K562 (cell line): Measurements from ENCODE around the gene PGBD1. TPM values are rescaled to one million over a fixed set of nuclear protein-coding genes. Genes with fewer than 3 reads are reported as not detected.
A peak's percentile ranks its signal among the peaks of the same experiment; 100 is the strongest.

ENCODE experiments used
- ARID3A ChIP-seq: IDR thresholded peaks from 2 replicates; pipeline ENCODE4 v1.6.1; 2012; ENCODE audit warnings: low read depth, low read length, improper control_type of control experiment, borderline replicate concordance
- ATF6 ChIP-seq: sonication (generic); formaldehyde crosslinking; IDR thresholded peaks from 2 replicates; pipeline ENCODE4 v1.4.0; 2020; ENCODE audit warnings: mild to moderate bottlenecking, missing genetic modification reagents
- BDP1 ChIP-seq: IDR thresholded peaks from 3 replicates; pipeline ENCODE4 v1.6.1; 2011; ENCODE audit not compliant: insufficient read length, insufficient read depth
- CGGBP1 ChIP-seq: fragments of 250-450 bp; sonication (Bioruptor Pico); IDR thresholded peaks from 2 replicates; pipeline ENCODE4 v1.9.0; 2021; ENCODE audit warnings: mild to moderate bottlenecking
- ETV1 ChIP-seq: fragments of 450-650 bp; conservative IDR thresholded peaks from 2 replicates; pipeline ENCODE4 v1.6.1; 2016; ENCODE audit warnings: missing genetic modification characterization, control low read depth, low read depth, missing compliant biosample characterization
- ETV5 ChIP-seq: sonication (generic); formaldehyde crosslinking; IDR thresholded peaks from 2 replicates; pipeline ENCODE4 v1.4.0; 2020; ENCODE audit warnings: low read depth, mild to moderate bottlenecking, missing genetic modification reagents
- GATAD2A ChIP-seq: fragments of 450-650 bp; IDR thresholded peaks from 2 replicates; pipeline ENCODE4 v1.6.1; 2017
- LCOR ChIP-seq: sonication (generic); formaldehyde crosslinking; IDR thresholded peaks from 2 replicates; pipeline ENCODE4 v1.8.0; 2022; ENCODE audit warnings: mild to moderate bottlenecking, missing genetic modification reagents
- NR2C2 ChIP-seq, 2 experiments: fragments of 200-800 bp in 1 of 2; sonication (Bioruptor generic) in 1 of 2; sonication (generic) in 1 of 2; formaldehyde crosslinking in 1 of 2; IDR thresholded peaks; 2 replicates each; pipeline versions ENCODE4 v1.6.1 to v1.8.0; 2016 to 2022; ENCODE audit warnings: mild to moderate bottlenecking in 1 of 2, missing compliant biosample characterization in 1 of 2, missing genetic modification characterization in 1 of 2, missing genetic modification reagents in 1 of 2
- RAD51 ChIP-seq: fragments of 450-650 bp; IDR thresholded peaks from 2 replicates; pipeline ENCODE4 v1.7.1; 2016; ENCODE audit warnings: low read depth, mild to moderate bottlenecking, borderline replicate concordance
- RBM22 ChIP-seq: fragments of 200-400 bp; formaldehyde crosslinking; IDR thresholded peaks from 2 replicates; pipeline ENCODE4 v1.6.1; 2018; ENCODE audit warnings: low read length, low read depth; ENCODE audit not compliant: poor library complexity, severe bottlenecking
- SMARCE1 ChIP-seq: fragments of 450-650 bp; IDR thresholded peaks from 2 replicates; pipeline ENCODE4 v1.7.1; 2016; ENCODE audit warnings: mild to moderate bottlenecking
- TSHZ1 ChIP-seq: fragments of 250-450 bp; sonication (Bioruptor Pico); IDR thresholded peaks from 2 replicates; pipeline ENCODE4 v1.4.0; 2020; ENCODE audit warnings: mild to moderate bottlenecking, moderate library complexity
- ZNF384 ChIP-seq: IDR thresholded peaks from 2 replicates; pipeline ENCODE4 v1.6.1; 2012; ENCODE audit warnings: low read depth, low read length, improper control_type of control experiment
- ZNF668 ChIP-seq: fragments of 250-450 bp; sonication (Bioruptor Pico); IDR thresholded peaks from 2 replicates; pipeline ENCODE4 v1.8.0; 2022; ENCODE audit warnings: mild to moderate bottlenecking, inconsistent platforms
- polyA plus RNA-seq, 8 experiments: library from polyadenylated mRNA; depleted of rRNA in 4 of 8; stranded (reverse) in 5 of 8; unstranded in 3 of 8; fragments of >200 nt; fragmentation: Nextera tagmentation in 2 of 8; fragmentation: Illumina TruSeq in 1 of 8; extraction: Ambion mirVana in 2 of 8; extraction: Trizol in 1 of 8; gene quantifications; 2 replicates each; pipeline versions ENCODE4 v1.2.1 to v1.2.3, GENCODE V29; 2011 to 2014; ENCODE audit warnings: inconsistent platforms in 1 of 8, missing spikeins in 1 of 8
- total RNA-seq, 7 experiments: library from RNA; depleted of rRNA in 6 of 7; stranded (reverse); fragments of >200 nt in 6 of 7; fragmentation: Illumina TruSeq in 2 of 7; extraction: Trizol in 2 of 7; gene quantifications; 2 replicates each; pipeline versions ENCODE4 v1.2.1 to v1.2.3, GENCODE V29; 2011 to 2021; ENCODE audit warnings: low replicate concordance in 1 of 7
- TF ChIP-seq, protein P1 (sequence below): sonication (generic); formaldehyde crosslinking; IDR thresholded peaks from 2 replicates; pipeline ENCODE4 v1.9.0; 2022; ENCODE audit warnings: mild to moderate bottlenecking, missing genetic modification reagents

PGBD1 gene
- total and polyA plus RNA-seq, 9 of the 15 experiments (the other 6 are each of a cell fraction or from before 2014, with no cell fraction given), result 3.3 to 9.0 (median 7.3) TPM

GRCh38 chr6:28351493-28351925, 70.1 kb downstream of the PGBD1 start (continued):
- TF ChIP-seq ARID3A, result no peak
- TF ChIP-seq, protein P1, sequence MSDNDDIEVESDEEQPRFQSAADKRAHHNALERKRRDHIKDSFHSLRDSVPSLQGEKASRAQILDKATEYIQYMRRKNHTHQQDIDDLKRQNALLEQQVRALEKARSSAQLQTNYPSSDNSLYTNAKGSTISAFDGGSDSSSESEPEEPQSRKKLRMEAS (CRISPR knock-in tag), result no peak
- TF ChIP-seq NR2C2 (CRISPR knock-in tag; IDR thresholded peaks at IDR 0.05), result no peak
- no peak for TF ChIP-seq NR2C2 (tag; IDR thresholded peaks at IDR 0.05)
- no peak for TF ChIP-seq ETV5 (CRISPR knock-in tag)
- TF ChIP-seq ZNF668, result no peak
- no peak for TF ChIP-seq ZNF384
- TF ChIP-seq RBM22, result no peak
- peak; percentile 79 for TF ChIP-seq SMARCE1
- TF ChIP-seq BDP1, result no peak
- TF ChIP-seq LCOR, result no peak
- TF ChIP-seq ETV1, result peak; percentile 8; the same call in 1 of the 2 replicates
- no peak for TF ChIP-seq ATF6
- TF ChIP-seq CGGBP1 (CRISPR knock-in tag), result no peak
- peak; percentile 85; the same call in 1 of the 2 replicates for TF ChIP-seq GATAD2A
- no peak for TF ChIP-seq RAD51
- TF ChIP-seq TSHZ1 (CRISPR knock-in tag), result no peak
